Amniotic stem cell (primary cell): Measurements from ENCODE around the gene NTPCR.

Experiments
- DNase-seq: peaks from one replicate; lab custom pipeline; 2025; lab: John Stamatoyannopoulos, UW

The NTPCR gene

GRCh38 chr1:233010146-233010545 lies 59.7 kb downstream of the NTPCR start:
- no peak for DNase-seq

GRCh38 chr1:233012021-233012420 lies 61.6 kb downstream of the NTPCR start:
- DNase-seq = no peak

GRCh38 chr1:233015965-233016364 lies 65.6 kb downstream of the NTPCR start:
- DNase-seq = no peak

- DNase-seq = no peak
Measured at GRCh38 chr1:233016798-233017197, 66.4 kb downstream of the NTPCR start.

- no peak for DNase-seq
Measured at GRCh38 chr1:233019083-233019482, 68.7 kb downstream of the NTPCR start.

GRCh38 chr1:233019778-233020325 lies 69.4 kb downstream of the NTPCR start:
- no peak for DNase-seq

GRCh38 chr1:233020426-233020825 lies 70.0 kb downstream of the NTPCR start:
- no peak for DNase-seq

GRCh38 chr1:233022246-233022645 lies 71.8 kb downstream of the NTPCR start:
- no peak for DNase-seq

GRCh38 chr1:233024199-233024598 lies 73.8 kb downstream of the NTPCR start:
- DNase-seq = no peak

- DNase-seq = no peak
Measured at GRCh38 chr1:233025157-233025556, 74.7 kb downstream of the NTPCR start.

- no peak for DNase-seq
Measured at GRCh38 chr1:233025567-233025966, 75.2 kb downstream of the NTPCR start.

GRCh38 chr1:233027046-233027445 lies 76.6 kb downstream of the NTPCR start:
- DNase-seq = no peak

- DNase-seq = no peak
Measured at GRCh38 chr1:233031521-233031920, 81.1 kb downstream of the NTPCR start.

GRCh38 chr1:233032916-233033315 lies 82.5 kb downstream of the NTPCR start:
- DNase-seq = no peak

GRCh38 chr1:233033361-233033760 lies 83.0 kb downstream of the NTPCR start:
- DNase-seq = no peak
